Middle frontal gyrus (tissue), 1 donor: ENCODE data around the gene ERVK3-1.
A peak's percentile ranks its signal among the peaks of the same experiment; 100 is the strongest.
"Not testable (repeated sequence)": the region's sequence is repeated elsewhere in the genome, so short reads cannot be mapped to it uniquely, and the experiment has no call there.

ENCODE experiments used
- DNase-seq: peaks from one replicate; pipeline ENCODE4 v3.0.0-alpha.2; 2015; ENCODE audit warnings: low spot score; ENCODE audit errors: extremely low spot score

Gene ERVK3-1

GRCh38 chr19:58304255-58304654 is 922 bp upstream of the ERVK3-1 start:
- DNase-seq: no peak

GRCh38 chr19:58304748-58305064 is 471 bp upstream of the ERVK3-1 start:
- DNase-seq: no peak

DNA sequence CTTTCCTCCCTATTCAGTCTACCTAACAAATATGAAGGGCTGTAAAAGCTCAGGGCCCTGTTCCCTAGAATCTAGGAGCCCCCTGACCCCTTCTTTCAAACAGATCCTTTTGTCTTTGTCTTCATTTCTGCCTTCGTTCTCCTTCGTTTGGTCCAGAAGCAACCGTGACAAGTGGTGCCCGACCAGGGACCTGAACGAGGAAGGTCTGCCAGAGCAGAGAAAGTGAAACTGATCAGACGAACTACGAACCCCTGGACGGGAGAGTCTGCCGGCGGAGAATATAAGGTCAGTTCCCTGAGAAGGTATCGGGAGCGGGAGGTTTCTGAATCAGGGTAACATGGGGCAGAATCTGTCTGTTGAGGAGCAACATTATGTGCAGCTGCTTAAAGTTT is 751 bp downstream of the ERVK3-1 start:
- no peak for DNase-seq

DNA sequence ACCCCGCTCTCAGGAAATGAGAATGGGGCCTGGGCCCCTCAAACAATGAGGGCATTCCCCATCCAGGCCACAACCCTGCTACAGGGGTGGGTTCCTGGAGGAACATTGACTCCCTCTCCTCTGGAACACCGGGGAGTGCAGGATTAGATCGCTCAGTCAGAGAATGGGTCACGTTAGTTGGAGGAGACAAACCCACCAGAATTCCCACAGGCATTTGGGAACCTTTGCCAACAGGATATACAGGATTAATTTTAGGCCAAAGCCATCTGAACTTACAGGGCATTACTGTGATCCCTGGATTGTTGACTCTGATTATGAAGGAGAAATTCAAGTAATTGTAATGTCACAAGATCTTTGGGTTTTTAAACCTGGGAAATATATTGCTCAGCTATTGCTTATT is 2.6 kb downstream of the ERVK3-1 start:
- DNase-seq: no peak

DNA sequence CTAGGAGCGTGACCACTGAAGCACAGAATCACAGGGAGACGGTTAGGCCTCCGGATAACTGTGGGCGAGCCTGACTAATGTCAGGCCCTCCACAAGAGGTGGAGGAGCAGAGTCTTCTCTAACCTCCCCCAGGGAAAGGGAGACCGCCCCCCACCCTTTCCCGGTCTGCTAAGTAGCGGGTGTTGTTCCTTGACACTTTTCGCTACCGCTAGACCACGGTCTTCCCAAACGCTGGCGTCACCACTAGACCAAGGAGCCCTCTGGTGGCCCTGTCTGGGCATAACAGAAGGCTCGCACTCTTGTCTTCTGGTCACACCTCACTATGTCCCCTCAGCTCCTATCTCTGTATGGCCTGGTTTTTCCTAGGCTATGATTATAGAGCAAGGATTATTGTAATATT is 5.5 kb downstream of the ERVK3-1 start:
- not testable (repeated sequence) for DNase-seq

- peak; percentile 9 for DNase-seq
These were observed 6.2 kb downstream of the ERVK3-1 start for GRCh38 chr19:58311345-58311865.

GRCh38 chr19:58315580-58315979 is 10.4 kb downstream of the ERVK3-1 start:
- DNase-seq: no peak

DNA sequence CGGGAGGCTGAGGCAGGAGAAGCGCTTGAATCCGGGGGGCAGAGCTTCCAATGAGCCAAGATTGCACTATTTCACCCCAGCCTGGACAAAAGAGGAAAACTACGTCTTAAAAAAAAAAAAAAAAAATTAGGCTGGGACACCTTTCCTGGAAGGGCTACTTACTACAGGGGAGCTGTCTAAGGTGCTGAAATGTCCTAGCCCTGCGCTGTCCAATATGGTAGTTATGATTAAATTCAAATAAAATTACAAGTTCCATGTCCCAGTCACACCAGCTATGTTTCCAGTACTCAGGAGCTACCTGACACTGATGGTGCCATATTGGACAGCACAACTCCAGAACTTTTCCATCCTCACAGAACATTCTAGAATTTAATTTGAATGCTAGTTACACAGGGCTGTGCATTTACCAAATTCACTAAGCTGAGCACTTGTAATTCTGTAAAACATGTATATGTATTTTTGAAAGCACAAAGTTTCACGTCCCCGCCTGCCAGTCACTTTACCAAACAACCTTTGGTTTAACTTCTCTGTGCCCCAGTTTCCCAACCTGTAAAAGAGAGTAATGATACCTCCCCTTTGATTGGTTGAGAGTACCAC is 12.4 kb downstream of the ERVK3-1 start:
- no peak for DNase-seq

- DNase-seq: no peak
These were observed 13.1 kb downstream of the ERVK3-1 start for GRCh38 chr19:58318297-58318696.

DNA sequence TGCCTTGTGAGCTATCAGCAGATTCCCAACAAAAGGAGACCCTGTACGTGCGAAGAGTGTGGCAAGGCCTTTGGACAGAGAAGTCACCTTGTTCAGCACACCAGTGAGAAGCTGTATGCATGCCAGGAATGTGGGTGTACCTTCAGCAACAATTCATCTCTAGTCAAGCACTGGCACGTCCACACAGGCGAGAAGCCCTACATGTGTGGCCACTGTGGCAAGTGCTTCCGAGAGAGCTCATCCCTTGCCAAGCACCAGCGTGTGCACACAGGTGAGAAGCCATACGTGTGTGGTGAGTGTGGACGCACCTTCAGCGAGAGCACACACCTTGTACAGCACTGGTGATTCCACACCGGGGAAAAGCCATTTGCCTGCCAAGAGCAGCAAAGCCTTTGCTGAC is 14.1 kb downstream of the ERVK3-1 start:
- DNase-seq: no peak

- DNase-seq: no peak
These were observed 20.3 kb downstream of the ERVK3-1 start for GRCh38 chr19:58325311-58326022.

DNA sequence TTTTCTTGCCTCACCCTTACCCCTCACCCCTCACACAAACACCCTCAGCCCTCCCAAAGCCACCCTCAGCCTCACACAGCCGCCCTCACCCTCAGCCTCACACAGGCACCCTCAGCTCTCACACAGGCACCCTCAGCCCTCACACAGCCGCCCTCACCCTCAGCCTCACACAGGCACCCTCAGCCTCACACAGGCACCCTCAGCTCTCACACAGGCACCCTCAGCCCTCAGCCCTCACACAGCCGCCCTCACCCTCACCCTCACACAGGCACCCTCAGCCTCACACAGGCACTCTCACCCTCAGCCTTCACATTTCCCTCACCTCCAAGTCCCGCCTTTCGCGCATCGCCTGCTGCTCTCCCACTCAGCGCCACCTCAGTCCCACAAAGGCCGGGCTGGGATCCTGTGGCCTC is 21.3 kb downstream of the ERVK3-1 start:
- no peak for DNase-seq

GRCh38 chr19:58326914-58327726 is 21.9 kb downstream of the ERVK3-1 start, which contains the start of gene ZSCAN22:
ZSCAN22 (plus strand) TSS chr19:58326994; CDS start chr19:58334803, 7,809 bp downstream.
- DNase-seq: peak; percentile 97

DNA sequence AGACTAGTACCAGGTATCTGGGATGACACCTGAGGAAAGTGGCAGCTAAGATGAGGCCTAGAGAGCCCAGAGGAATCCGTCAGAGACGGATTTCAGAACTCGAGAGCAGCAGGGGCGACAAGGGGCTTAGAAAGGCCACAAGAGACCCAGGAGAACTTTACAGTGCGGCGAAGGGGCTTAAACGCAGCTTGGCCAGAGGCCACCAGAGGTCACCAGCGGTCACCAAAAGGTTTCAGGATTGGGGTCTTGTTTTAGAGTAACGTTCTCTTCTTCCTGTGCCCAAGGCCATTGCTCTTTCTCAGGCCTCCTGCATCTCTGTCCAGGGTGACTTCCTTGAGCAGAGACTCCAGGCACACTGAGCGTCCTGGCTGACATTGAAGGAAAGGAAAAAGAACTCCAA is 23.8 kb downstream of the ERVK3-1 start:
- no peak for DNase-seq

- peak; percentile 44 for DNase-seq
These were observed 25.3 kb downstream of the ERVK3-1 start for GRCh38 chr19:58330458-58330857.

DNA sequence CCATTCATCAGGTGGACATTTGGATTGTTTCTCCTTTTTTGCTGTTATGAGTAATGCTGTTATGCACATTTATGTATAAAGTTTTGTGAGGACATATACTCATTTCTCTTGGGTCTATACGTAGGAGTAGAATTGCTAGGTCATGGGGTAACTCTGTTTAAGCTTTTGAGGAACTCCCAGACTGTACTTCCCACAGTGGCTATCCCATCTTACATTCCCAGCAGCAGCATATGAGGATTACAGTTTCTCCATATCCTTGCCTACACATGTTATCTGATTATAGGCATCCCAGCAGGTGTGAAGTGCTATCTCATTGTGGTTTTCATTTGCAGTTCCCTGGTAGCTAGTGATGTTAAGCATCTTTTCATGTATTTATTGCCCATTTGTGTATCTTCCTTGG is 27.5 kb downstream of the ERVK3-1 start:
- no peak for DNase-seq

GRCh38 chr19:58334691-58335249 is 29.6 kb downstream of the ERVK3-1 start:
- no peak for DNase-seq

- DNase-seq: no peak
These were observed 30.5 kb downstream of the ERVK3-1 start for GRCh38 chr19:58335630-58336029.

- DNase-seq: no peak
These were observed 31.0 kb downstream of the ERVK3-1 start for GRCh38 chr19:58336216-58336615.

GRCh38 chr19:58336820-58337219 is 31.6 kb downstream of the ERVK3-1 start:
- no peak for DNase-seq

GRCh38 chr19:58338336-58338735 is 33.2 kb downstream of the ERVK3-1 start:
- DNase-seq: no peak
